ENCODE data around the gene DNAAF5. TPM values are rescaled to one million over a fixed set of nuclear protein-coding genes. Genes with fewer than 3 reads are reported as not detected.
A peak's percentile ranks its signal among the peaks of the same experiment; 100 is the strongest.

The DNAAF5 gene
- total RNA-seq, 2 experiments from 2014 or later: 26.8 to 29.5 TPM

GRCh38 chr7:727104-727805 lies 756 bp downstream of the DNAAF5 start, which contains the start of gene PRKAR1B:
PRKAR1B (minus strand) TSS chr7:727281; CDS start chr7:711505, 15,776 bp downstream.
- peak within 1 kb of the TSS; percentile 76 for H3K27ac Mint-ChIP-seq
- intact Hi-C loops (cut with micrococcal nuclease): loop anchor here (5.0 kb wide), 2 partner anchors 145 to 205 kb away; no protein-coding TSS in a partner anchor
- H3K36me3 Mint-ChIP-seq: peaks cover 38% of the 10 kb centered on the region
- no peaks in the 10 kb centered on the region for H3K9me3 Mint-ChIP-seq
- no peaks in the 10 kb centered on the region for H3K27me3 Mint-ChIP-seq
- POLR2A ChIA-PET: interaction anchor here (0.9 kb wide), 1 partner anchor 125 kb away, joined by 3 read pairs; no protein-coding TSS in a partner anchor
- DNase-seq: peak; percentile 57
- CTCF ChIA-PET: interaction anchor here (0.5 to 1.3 kb wide), 4 partner anchors 146 to 405 kb away, joined by 3 to 5 read pairs (median 4); no protein-coding TSS in a partner anchor
- peaks cover 27% of the 10 kb centered on the region for H3K4me1 Mint-ChIP-seq (ENCODE audit: low read depth)
- peak within 1 kb of the TSS; percentile 86 for H3K4me3 Mint-ChIP-seq

DNA sequence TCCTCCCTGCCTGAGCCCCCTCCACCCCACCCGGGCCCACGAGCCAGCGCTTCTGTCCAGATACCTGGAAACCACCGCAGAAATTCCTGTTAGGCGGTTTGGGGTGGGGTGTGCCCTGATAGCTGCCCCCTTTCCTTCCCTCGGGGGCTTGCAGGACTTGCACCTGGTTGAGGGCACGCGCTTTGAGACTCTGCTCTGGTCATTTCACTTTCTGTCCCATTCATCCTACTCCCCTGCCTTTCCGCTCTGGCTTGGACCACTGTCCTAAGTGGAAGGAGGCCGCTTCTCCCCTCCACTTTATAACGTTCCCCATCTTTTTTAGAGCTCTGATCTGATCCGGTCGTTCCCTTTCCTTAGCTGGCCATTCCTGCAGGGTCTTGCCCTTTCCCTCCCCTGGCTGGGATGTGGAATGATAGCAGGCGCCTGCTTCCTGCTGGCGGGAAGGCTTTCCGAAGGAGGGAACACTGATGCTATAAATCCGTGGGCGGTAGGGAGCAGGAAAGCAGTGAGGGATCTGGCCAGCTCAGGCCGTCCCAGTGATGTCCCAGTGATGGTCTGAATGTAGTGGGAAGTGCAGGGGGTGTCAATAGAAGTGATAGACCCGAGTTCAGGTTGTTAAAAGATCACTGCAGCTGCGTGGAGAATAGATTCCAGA lies 1.4 kb downstream of the DNAAF5 start:
- H3K27ac Mint-ChIP-seq: peak overlapping the region; percentile 26

DNA sequence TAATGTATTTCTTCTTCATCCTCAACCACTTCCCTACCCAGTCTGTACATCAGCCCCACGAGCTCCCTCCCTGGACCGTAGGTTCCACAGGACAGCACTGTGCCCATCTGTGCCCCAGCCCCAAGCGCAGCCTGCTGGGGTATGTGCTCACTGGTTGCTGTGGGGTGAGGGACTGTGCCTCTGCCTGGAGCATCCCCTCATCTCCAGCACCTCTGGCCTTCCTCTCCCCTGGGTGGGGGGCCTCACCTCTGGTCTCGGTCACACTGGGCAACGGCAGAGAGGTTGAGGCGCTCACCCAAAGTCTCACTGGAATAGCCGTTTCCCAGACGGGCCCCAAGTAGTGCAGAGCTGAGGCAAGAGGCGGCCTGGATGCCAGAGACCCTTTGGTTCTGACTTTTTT lies 2.1 kb downstream of the DNAAF5 start:
- CTCF ChIA-PET: interaction anchor here (1.0 kb wide), 1 partner anchor 407 kb away, joined by 5 read pairs; no protein-coding TSS in a partner anchor
- intact Hi-C loops (cut with micrococcal nuclease): loop anchor here (5.0 kb wide), 2 partner anchors 146 to 206 kb away; no protein-coding TSS in a partner anchor
- Mint-ChIP-seq H3K36me3 (peaks cover 38% of the 10 kb centered on the region), H3K27ac (no peak overlapping the region), H3K9me3 (peaks cover 5% of the 10 kb centered on the region), H3K4me3 (peak overlapping the region; percentile 86), H3K4me1 (ENCODE audit: low read depth) (peaks cover 27% of the 10 kb centered on the region), H3K27me3 (no peaks in the 10 kb centered on the region)
- POLR2A ChIA-PET: no interaction called here
- DNase-seq: no peak

More for the DNA sequence above, 1.4 kb downstream of the DNAAF5 start:
- no peak for DNase-seq
- intact Hi-C loops (cut with micrococcal nuclease): loop anchor here (5.0 kb wide), 2 partner anchors 146 to 206 kb away; no protein-coding TSS in a partner anchor
- Mint-ChIP-seq H3K4me1 (ENCODE audit: low read depth) (peaks cover 27% of the 10 kb centered on the region), H3K4me3 (peak overlapping the region; percentile 86), H3K36me3 (peaks cover 38% of the 10 kb centered on the region), H3K9me3 (no peaks in the 10 kb centered on the region), H3K27me3 (no peaks in the 10 kb centered on the region)
- CTCF ChIA-PET: interaction anchor here (1.0 to 1.3 kb wide), 2 partner anchors 395 to 406 kb away, joined by 4 to 5 read pairs; no protein-coding TSS in a partner anchor
- POLR2A ChIA-PET: no interaction called here

DNA sequence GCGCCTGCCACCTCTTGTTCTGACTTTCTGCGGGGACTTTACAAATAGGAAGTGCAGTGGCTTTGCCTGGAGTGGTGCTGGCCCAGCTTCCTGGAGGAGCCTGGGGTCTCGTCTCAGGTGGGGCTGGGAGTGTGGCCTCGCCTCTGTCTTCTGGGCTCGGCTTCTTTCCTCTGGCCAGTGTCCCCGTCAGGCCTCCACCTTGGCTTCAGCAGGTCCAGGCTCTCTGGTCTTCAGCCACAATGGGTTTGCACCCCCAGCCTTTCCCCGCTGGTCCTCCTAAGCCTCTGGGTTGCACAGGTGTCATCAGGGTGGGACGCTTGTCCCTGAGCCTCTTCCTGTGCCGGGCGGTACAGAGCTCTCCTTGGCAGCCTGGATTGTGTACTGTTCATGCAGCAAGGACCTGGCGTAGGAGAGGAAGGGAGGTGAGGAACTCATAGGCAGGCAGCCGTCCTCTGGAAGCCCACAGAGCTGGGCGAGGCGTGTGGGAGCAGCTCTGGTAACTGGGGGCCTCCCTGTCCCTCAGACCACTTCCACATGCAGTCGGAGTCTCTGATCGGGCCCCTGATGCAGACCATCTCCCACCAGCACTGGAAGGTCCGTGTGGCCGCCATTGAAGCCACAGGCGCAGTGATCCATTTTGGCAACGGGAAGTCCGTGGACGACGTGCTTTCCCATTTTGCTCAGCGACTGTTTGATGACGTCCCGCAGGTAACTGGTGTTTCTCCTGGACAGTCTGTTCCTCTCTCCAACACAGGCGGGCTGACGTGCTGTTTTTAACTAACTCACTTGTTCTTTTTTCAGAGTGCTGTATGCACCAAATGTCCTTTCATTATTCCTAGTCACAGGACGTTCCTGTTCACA lies 2.9 kb downstream of the DNAAF5 start:
- peaks cover 5% of the 10 kb centered on the region for H3K9me3 Mint-ChIP-seq
- peaks cover 30% of the 10 kb centered on the region for H3K36me3 Mint-ChIP-seq
- ChIA-PET POLR2A (no interaction called here), CTCF (no interaction called here)
- no peak overlapping the region for H3K27ac Mint-ChIP-seq
- H3K4me3 Mint-ChIP-seq: no peak overlapping the region
- intact Hi-C loops (cut with micrococcal nuclease): loop anchor here (5.0 kb wide), 2 partner anchors 147 to 207 kb away; no protein-coding TSS in a partner anchor
- peaks cover 27% of the 10 kb centered on the region for H3K4me1 Mint-ChIP-seq (ENCODE audit: low read depth)
- no peak for DNase-seq
- no peaks in the 10 kb centered on the region for H3K27me3 Mint-ChIP-seq

- H3K4me1 Mint-ChIP-seq (ENCODE audit: low read depth): peaks cover 19% of the 10 kb centered on the region
- intact Hi-C loops (cut with micrococcal nuclease): no loop called here
- ChIA-PET CTCF (interaction anchor here (0.9 kb wide), 1 partner anchor 56 kb away, joined by 3 read pairs; no protein-coding TSS in a partner anchor), POLR2A (no interaction called here)
- no peak overlapping the region for H3K27ac Mint-ChIP-seq
- no peak for DNase-seq
- no peaks in the 10 kb centered on the region for H3K27me3 Mint-ChIP-seq
- peaks cover 25% of the 10 kb centered on the region for H3K36me3 Mint-ChIP-seq
- H3K4me3 Mint-ChIP-seq: no peak overlapping the region
- peaks cover 5% of the 10 kb centered on the region for H3K9me3 Mint-ChIP-seq
These were observed 4.3 kb downstream of the DNAAF5 start for GRCh38 chr7:730501-731439.

DNA sequence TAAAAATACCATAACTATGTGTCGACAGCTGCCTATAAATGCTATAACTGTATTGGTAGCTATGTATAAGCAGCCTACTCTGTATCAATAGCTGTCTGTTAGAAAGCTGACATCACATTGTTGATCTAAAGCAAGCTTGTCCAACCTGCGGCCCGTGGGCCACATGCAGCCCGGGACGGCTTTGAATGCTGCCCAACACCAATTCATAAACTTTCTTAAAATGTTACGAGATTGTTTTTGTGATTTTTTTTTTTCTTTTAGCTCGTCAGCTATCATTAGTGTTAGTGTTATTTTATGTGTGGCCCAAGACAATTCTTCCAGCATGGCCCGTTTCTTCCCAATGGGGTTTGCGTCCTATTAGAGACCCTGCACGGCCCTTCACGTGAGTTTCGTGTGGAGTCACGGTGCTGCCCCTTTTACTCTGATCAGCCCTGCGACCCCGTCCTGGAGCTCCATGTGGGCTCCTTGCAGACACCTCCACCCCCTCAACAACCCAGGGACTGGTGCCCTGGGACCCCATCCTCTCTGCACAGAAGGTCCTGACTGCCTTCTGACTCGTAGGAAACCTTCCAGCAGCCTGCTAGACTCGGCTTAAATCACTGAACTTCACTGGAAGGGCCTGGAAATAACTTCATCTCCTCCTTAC lies 5.1 kb downstream of the DNAAF5 start:
- ChIA-PET CTCF (interaction anchor here (0.9 to 1.1 kb wide), 2 partner anchors 55 to 410 kb away, joined by 3 read pairs; no protein-coding TSS in a partner anchor), POLR2A (no interaction called here)
- no peak for DNase-seq
- Mint-ChIP-seq H3K4me3 (no peak overlapping the region), H3K4me1 (ENCODE audit: low read depth) (peaks cover 16% of the 10 kb centered on the region), H3K36me3 (peaks cover 25% of the 10 kb centered on the region), H3K27ac (no peak overlapping the region), H3K27me3 (no peaks in the 10 kb centered on the region), H3K9me3 (peaks cover 5% of the 10 kb centered on the region)
- intact Hi-C loops (cut with micrococcal nuclease): no loop called here

DNA sequence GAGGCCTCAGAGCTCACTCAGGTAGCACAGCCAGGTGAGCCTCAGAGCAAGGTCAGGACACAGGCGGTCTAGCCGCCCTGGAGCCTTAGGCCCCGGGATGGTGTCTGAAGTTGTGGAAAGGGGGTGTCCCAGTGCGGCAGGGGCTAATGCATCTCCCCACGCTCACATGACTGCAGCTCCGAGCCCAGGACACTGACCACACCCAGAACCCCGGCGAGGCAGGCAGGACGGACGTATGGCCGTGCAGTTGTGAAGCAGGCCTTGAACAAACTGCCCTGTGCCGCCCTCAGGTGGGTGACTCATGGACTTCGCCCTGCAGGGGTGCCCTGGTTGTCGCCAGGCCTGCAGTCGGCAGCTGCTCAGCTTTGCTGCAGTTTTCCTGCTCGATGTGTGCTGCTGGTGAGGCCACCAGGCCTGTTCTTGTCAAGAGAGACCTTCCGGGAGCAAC lies 5.6 kb downstream of the DNAAF5 start:
- Mint-ChIP-seq H3K4me1 (ENCODE audit: low read depth) (peaks cover 16% of the 10 kb centered on the region), H3K27ac (no peak overlapping the region), H3K36me3 (peaks cover 25% of the 10 kb centered on the region), H3K4me3 (no peak overlapping the region), H3K27me3 (no peaks in the 10 kb centered on the region), H3K9me3 (peaks cover 5% of the 10 kb centered on the region)
- POLR2A ChIA-PET: no interaction called here
- DNase-seq: peak; percentile 31
- intact Hi-C loops (cut with micrococcal nuclease): no loop called here
- CTCF ChIA-PET: interaction anchor here (0.9 to 1.4 kb wide), 3 partner anchors 39 to 410 kb away, joined by 3 to 5 read pairs (median 3); no protein-coding TSS in a partner anchor

- CTCF ChIA-PET: interaction anchor here (1.1 to 1.7 kb wide), 3 partner anchors 38 to 411 kb away, joined by 3 to 5 read pairs (median 3); no protein-coding TSS in a partner anchor
- intact Hi-C loops (cut with micrococcal nuclease): no loop called here
- no peaks in the 10 kb centered on the region for H3K27me3 Mint-ChIP-seq
- H3K27ac Mint-ChIP-seq: no peak overlapping the region
- H3K4me1 Mint-ChIP-seq (ENCODE audit: low read depth): peaks cover 14% of the 10 kb centered on the region
- peaks cover 28% of the 10 kb centered on the region for H3K36me3 Mint-ChIP-seq
- H3K4me3 Mint-ChIP-seq: no peak overlapping the region
- peaks cover 5% of the 10 kb centered on the region for H3K9me3 Mint-ChIP-seq
- DNase-seq: no peak
- POLR2A ChIA-PET: no interaction called here
These were observed 6.1 kb downstream of the DNAAF5 start for GRCh38 chr7:732556-732955.

GRCh38 chr7:734214-734613 lies 7.7 kb downstream of the DNAAF5 start:
- H3K4me3 Mint-ChIP-seq: no peak overlapping the region
- ChIA-PET CTCF (interaction anchor here (1.7 kb wide), 1 partner anchor 401 kb away, joined by 3 read pairs; no protein-coding TSS in a partner anchor), POLR2A (no interaction called here)
- intact Hi-C loops (cut with micrococcal nuclease): no loop called here
- no peak for DNase-seq
- peaks cover 31% of the 10 kb centered on the region for H3K36me3 Mint-ChIP-seq
- H3K9me3 Mint-ChIP-seq: peaks cover 5% of the 10 kb centered on the region
- H3K27me3 Mint-ChIP-seq: no peaks in the 10 kb centered on the region
- H3K4me1 Mint-ChIP-seq (ENCODE audit: low read depth): peaks cover 6% of the 10 kb centered on the region
- no peak overlapping the region for H3K27ac Mint-ChIP-seq

GRCh38 chr7:734808-735207 lies 8.3 kb downstream of the DNAAF5 start:
- no peak overlapping the region for H3K27ac Mint-ChIP-seq
- DNase-seq: no peak
- H3K4me1 Mint-ChIP-seq (ENCODE audit: low read depth): peaks cover 3% of the 10 kb centered on the region
- peaks cover 5% of the 10 kb centered on the region for H3K9me3 Mint-ChIP-seq
- H3K36me3 Mint-ChIP-seq: peaks cover 34% of the 10 kb centered on the region
- intact Hi-C loops (cut with micrococcal nuclease): no loop called here
- no peak overlapping the region for H3K4me3 Mint-ChIP-seq
- ChIA-PET POLR2A (no interaction called here), CTCF (interaction anchor here (0.7 kb wide), 1 partner anchor 402 kb away, joined by 3 read pairs; no protein-coding TSS in a partner anchor)
- H3K27me3 Mint-ChIP-seq: no peaks in the 10 kb centered on the region

Data from activated CD4-positive, alpha-beta memory T cell treated with anti-CD3 and anti-CD28 coated beads for 36 hours (primary cell).